ENCODE measurements around the gene VIPR2. TPM values are rescaled to one million over a fixed set of nuclear protein-coding genes. Genes with fewer than 3 reads are reported as not detected.

VIPR2 gene
- polyA plus RNA-seq, 1 donor from 2014 or later, result 0.51 TPM

DNA sequence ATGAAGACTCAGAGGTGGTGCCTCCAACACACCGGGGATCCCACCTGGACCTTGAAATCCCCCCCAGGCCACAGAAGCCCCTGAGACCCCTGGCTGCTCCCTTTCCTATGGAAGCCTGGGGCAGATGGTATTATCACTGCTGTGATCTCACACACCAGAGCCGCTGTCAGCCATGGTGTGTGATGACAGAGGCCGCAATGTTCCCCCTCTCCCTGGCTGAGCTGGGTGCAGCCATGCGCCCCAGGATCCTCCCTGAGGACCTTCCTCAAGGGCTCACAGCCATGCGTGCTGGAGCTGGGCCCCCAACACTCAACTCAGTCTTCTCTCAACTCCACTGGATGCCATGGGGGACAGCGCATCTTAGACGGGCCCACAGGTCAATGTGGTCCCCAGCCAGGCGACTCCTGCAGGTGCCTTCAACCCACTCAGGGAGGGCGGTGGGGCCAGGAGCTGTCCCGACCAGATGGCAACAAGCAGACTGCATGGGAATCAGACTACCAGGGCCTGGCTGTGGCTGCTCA, 44.9 kb downstream of the VIPR2 start:
- H3K27ac ChIP-seq (ENCODE audit: low read length), result no peak overlapping the region
- no peak overlapping the region for H2AFZ ChIP-seq (ENCODE audit: low read depth, low read length)
- TF ChIP-seq, protein P1, sequence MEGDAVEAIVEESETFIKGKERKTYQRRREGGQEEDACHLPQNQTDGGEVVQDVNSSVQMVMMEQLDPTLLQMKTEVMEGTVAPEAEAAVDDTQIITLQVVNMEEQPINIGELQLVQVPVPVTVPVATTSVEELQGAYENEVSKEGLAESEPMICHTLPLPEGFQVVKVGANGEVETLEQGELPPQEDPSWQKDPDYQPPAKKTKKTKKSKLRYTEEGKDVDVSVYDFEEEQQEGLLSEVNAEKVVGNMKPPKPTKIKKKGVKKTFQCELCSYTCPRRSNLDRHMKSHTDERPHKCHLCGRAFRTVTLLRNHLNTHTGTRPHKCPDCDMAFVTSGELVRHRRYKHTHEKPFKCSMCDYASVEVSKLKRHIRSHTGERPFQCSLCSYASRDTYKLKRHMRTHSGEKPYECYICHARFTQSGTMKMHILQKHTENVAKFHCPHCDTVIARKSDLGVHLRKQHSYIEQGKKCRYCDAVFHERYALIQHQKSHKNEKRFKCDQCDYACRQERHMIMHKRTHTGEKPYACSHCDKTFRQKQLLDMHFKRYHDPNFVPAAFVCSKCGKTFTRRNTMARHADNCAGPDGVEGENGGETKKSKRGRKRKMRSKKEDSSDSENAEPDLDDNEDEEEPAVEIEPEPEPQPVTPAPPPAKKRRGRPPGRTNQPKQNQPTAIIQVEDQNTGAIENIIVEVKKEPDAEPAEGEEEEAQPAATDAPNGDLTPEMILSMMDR (IDR thresholded peaks at IDR 0.05; ENCODE audit: poor library complexity, severe bottlenecking), result no peak
- TF ChIP-seq MXI1 (conservative IDR thresholded peaks at IDR 0.05; ENCODE audit: poor library complexity, severe bottlenecking), result no peak
- TF ChIP-seq, protein P2, sequence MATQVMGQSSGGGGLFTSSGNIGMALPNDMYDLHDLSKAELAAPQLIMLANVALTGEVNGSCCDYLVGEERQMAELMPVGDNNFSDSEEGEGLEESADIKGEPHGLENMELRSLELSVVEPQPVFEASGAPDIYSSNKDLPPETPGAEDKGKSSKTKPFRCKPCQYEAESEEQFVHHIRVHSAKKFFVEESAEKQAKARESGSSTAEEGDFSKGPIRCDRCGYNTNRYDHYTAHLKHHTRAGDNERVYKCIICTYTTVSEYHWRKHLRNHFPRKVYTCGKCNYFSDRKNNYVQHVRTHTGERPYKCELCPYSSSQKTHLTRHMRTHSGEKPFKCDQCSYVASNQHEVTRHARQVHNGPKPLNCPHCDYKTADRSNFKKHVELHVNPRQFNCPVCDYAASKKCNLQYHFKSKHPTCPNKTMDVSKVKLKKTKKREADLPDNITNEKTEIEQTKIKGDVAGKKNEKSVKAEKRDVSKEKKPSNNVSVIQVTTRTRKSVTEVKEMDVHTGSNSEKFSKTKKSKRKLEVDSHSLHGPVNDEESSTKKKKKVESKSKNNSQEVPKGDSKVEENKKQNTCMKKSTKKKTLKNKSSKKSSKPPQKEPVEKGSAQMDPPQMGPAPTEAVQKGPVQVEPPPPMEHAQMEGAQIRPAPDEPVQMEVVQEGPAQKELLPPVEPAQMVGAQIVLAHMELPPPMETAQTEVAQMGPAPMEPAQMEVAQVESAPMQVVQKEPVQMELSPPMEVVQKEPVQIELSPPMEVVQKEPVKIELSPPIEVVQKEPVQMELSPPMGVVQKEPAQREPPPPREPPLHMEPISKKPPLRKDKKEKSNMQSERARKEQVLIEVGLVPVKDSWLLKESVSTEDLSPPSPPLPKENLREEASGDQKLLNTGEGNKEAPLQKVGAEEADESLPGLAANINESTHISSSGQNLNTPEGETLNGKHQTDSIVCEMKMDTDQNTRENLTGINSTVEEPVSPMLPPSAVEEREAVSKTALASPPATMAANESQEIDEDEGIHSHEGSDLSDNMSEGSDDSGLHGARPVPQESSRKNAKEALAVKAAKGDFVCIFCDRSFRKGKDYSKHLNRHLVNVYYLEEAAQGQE (IDR thresholded peaks at IDR 0.05; ENCODE audit: borderline replicate concordance), result no peak

DNA sequence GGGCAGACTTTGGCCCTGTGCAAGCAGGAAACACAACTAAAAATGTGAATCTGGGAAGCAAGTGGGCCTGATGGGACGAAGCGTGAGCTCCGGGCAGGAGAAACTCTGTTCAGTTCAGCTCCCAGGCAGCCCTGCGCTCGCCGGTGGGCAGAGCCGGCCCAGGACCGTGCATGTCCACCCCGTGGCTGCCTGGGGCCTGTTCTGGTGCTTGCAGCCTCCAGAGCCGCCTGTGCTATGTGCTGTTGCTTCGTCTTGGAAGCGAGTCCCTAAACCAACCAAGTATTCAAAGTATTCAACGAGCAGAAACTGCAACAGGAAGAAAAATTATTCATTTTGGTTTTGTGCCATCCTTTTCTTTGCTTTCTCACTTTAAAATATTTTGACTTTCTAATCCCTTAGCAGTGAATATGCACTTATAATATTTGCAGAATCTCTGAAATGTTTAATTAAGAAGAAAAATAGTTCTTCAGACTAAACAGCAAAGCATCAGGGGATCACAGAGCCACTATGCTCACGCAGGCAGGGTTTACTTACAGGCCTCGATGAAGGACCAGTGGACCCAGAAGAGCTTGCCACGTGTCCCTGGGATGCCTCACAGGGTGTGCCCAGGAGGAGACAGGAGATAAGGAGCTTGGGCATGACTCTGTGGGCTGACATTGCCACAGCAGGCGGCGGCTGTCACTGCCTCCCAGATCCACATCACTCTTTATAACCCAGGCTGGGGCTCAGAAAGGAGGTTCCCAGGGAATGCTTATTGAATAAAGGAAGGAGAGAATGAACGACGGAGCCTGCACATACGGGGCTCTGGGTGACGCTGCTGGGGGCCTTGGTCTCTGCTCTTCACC, 45.6 kb downstream of the VIPR2 start:
- H3K9ac ChIP-seq (ENCODE audit: low read length), result no peak overlapping the region
- no peak overlapping the region for H3K4me3 ChIP-seq (ENCODE audit: low read length)
- no peaks in the 10 kb centered on the region for H3K36me3 ChIP-seq (ENCODE audit: insufficient read depth, low read length)
- H3K9me2 ChIP-seq (ENCODE audit: insufficient read depth, low read length), result no peaks in the 10 kb centered on the region
- no peaks in the 10 kb centered on the region for H4K20me1 ChIP-seq (ENCODE audit: insufficient read depth)
- no peaks in the 10 kb centered on the region for H3K27me3 ChIP-seq (ENCODE audit: insufficient read depth, low read depth, low read length)
- no peaks in the 10 kb centered on the region for H3F3A ChIP-seq (ENCODE audit: insufficient read depth, low read length, poor library complexity, severe bottlenecking)
- H3K79me2 ChIP-seq (replicated peaks; ENCODE audit: insufficient read depth, low read length), result no peaks in the 10 kb centered on the region
- no peak overlapping the region for H2AFZ ChIP-seq (ENCODE audit: low read depth, low read length)
- H3K9me3 ChIP-seq (ENCODE audit: low read length), result no peaks in the 10 kb centered on the region
- H3K4me2 ChIP-seq (ENCODE audit: low read length), result no peak overlapping the region
- TF ChIP-seq, protein P2 (IDR thresholded peaks at IDR 0.05; ENCODE audit: borderline replicate concordance), result no peak
- TF ChIP-seq POLR2AphosphoS5 (IDR thresholded peaks at IDR 0.05), result no peak
- no peak for TF ChIP-seq MXI1 (conservative IDR thresholded peaks at IDR 0.05; ENCODE audit: poor library complexity, severe bottlenecking)
- TF ChIP-seq EP300 (conservative IDR thresholded peaks at IDR 0.05; ENCODE audit: poor library complexity, severe bottlenecking), result no peak
- no peak for TF ChIP-seq EZH2 (IDR thresholded peaks at IDR 0.05; ENCODE audit: borderline replicate concordance, insufficient read depth, low read length, poor library complexity, severe bottlenecking)
- TF ChIP-seq TAF1 (IDR thresholded peaks at IDR 0.05; ENCODE audit: low read depth), result no peak
- no peak for TF ChIP-seq SMC3 (conservative IDR thresholded peaks at IDR 0.05; ENCODE audit: poor library complexity)
- no peak for TF ChIP-seq RAD21 (conservative IDR thresholded peaks at IDR 0.05)
- TF ChIP-seq, protein P1 (IDR thresholded peaks at IDR 0.05; ENCODE audit: poor library complexity, severe bottlenecking), result no peak
- no peak overlapping the region for H3K27ac ChIP-seq (ENCODE audit: low read length)

More for the DNA sequence above, 44.9 kb downstream of the VIPR2 start:
- Histone ChIP-seq H3K9me3 (ENCODE audit: low read length) (no peaks in the 10 kb centered on the region), H3K36me3 (ENCODE audit: insufficient read depth, low read length) (no peaks in the 10 kb centered on the region), H3K4me2 (ENCODE audit: low read length) (no peak overlapping the region), H3K9me2 (ENCODE audit: insufficient read depth, low read length) (no peaks in the 10 kb centered on the region), H3K4me3 (ENCODE audit: low read length) (no peak overlapping the region), H3K27me3 (ENCODE audit: insufficient read depth, low read depth, low read length) (no peaks in the 10 kb centered on the region), H3K9ac (ENCODE audit: low read length) (no peak overlapping the region), H3K79me2 (replicated peaks; ENCODE audit: insufficient read depth, low read length) (no peaks in the 10 kb centered on the region), H4K20me1 (ENCODE audit: insufficient read depth) (no peaks in the 10 kb centered on the region), H3F3A (ENCODE audit: insufficient read depth, low read length, poor library complexity, severe bottlenecking) (no peaks in the 10 kb centered on the region)

All from neural cell (in vitro differentiated cells).